PC-9 (cell line): Measurements from ENCODE around the gene SLCO4A1. TPM values are rescaled to one million over a fixed set of nuclear protein-coding genes. Genes with fewer than 3 reads are reported as not detected.

Experiments used
- BruUV-seq: library from RNA; stranded (reverse); fragments of 400-500 nt; replicated peaks from 2 replicates; lab custom pipeline; 2021; lab: Mats Ljungman, UMichigan
- CTCF ChIA-PET: fragments of 300-600 bp; sonication (Branson Sonifier 250); formaldehyde crosslinking; loops from one replicate; lab custom pipeline; 2022; ENCODE audit warnings: antibody characterized with exemption; lab: Charles Lee
- POLR2A ChIA-PET: fragments of 300-600 bp; sonication (Branson Sonifier 250); formaldehyde crosslinking; loops from one replicate; lab custom pipeline; 2022; ENCODE audit warnings: antibody characterized with exemption; ENCODE audit not compliant: unreplicated experiment; lab: Charles Lee
- DNase-seq, 2 experiments: peaks; one replicate each; pipeline versions ENCODE4 v3.0.0 to v3.0.0-alpha.2; 2015 to 2022; ENCODE audit warnings: mixed read lengths in 1 of 2
- H2AFZ ChIP-seq: fragments of 200-600 bp; sonication (generic); 2 replicates; pipeline ENCODE4 v1.8.1; 2017; ENCODE audit warnings: antibody characterized with exemption
- H3F3A ChIP-seq: fragments of 200-600 bp; sonication (generic); 2 replicates; pipeline ENCODE4 v1.8.1; 2017; ENCODE audit warnings: antibody characterized with exemption, mild to moderate bottlenecking, low read depth; ENCODE audit not compliant: insufficient read depth
- H3K27ac ChIP-seq: fragments of 200-600 bp; sonication (generic); 2 replicates; pipeline ENCODE4 v1.6.1; 2016; ENCODE audit warnings: mixed run types
- H3K27me3 ChIP-seq: fragments of 200-600 bp; sonication (generic); 2 replicates; pipeline ENCODE4 v1.6.1; 2016; ENCODE audit warnings: low read depth, mixed run types; ENCODE audit not compliant: insufficient read depth
- H3K36me3 ChIP-seq: fragments of 200-600 bp; sonication (generic); 2 replicates; pipeline ENCODE4 v1.6.1; 2016; ENCODE audit warnings: low read depth, mixed run types
- H3K4me1 ChIP-seq: fragments of 200-600 bp; sonication (generic); replicated peaks from 2 replicates; pipeline ENCODE4 v1.6.1; 2016; ENCODE audit warnings: mixed run types; ENCODE audit not compliant: insufficient read depth
- H3K4me2 ChIP-seq: fragments of 200-600 bp; sonication (generic); 2 replicates; pipeline ENCODE4 v1.6.1; 2017; ENCODE audit warnings: mixed run types
- H3K4me3 ChIP-seq: fragments of 200-600 bp; sonication (generic); 2 replicates; pipeline ENCODE4 v1.6.1; 2016; ENCODE audit warnings: mixed run types
- H3K79me2 ChIP-seq: fragments of 200-600 bp; sonication (generic); 2 replicates; pipeline ENCODE4 v1.6.1; 2017; ENCODE audit warnings: low read depth, mixed run types
- H3K9me2 ChIP-seq: fragments of 200-600 bp; sonication (generic); 2 replicates; pipeline ENCODE4 v1.8.1; 2017; ENCODE audit warnings: mild to moderate bottlenecking; ENCODE audit not compliant: insufficient read depth
- H3K9me3 ChIP-seq: fragments of 200-600 bp; sonication (generic); 2 replicates; pipeline ENCODE4 v1.8.1; 2016; ENCODE audit warnings: low read depth; ENCODE audit not compliant: insufficient read depth
- H4K20me1 ChIP-seq: fragments of 200-600 bp; sonication (generic); 2 replicates; pipeline ENCODE4 v1.8.1; 2017; ENCODE audit not compliant: insufficient read depth
- CTCF ChIP-seq: fragments of 200-600 bp; sonication (generic); conservative IDR thresholded peaks from 2 replicates; pipeline ENCODE4 v1.6.1; 2017; ENCODE audit warnings: mixed run types, antibody characterized with exemption, mild to moderate bottlenecking, moderate library complexity
- EZH2 ChIP-seq: fragments of 200-600 bp; sonication (generic); IDR thresholded peaks from 2 replicates; pipeline ENCODE4 v1.8.0; 2017; ENCODE audit warnings: antibody characterized with exemption, low read depth
- intact Hi-C: fragments of 100-400 bp; cut with micrococcal nuclease; formaldehyde crosslinking; loops from one replicate; pipeline ENCODE4 v1.10.0; 2022; ENCODE audit not compliant: unreplicated experiment
- total RNA-seq: library from RNA; stranded (reverse); gene quantifications from 2 replicates; pipeline ENCODE4 v1.2.3, GENCODE V29; 2021

The SLCO4A1 gene
- total RNA-seq, 1 experiment from 2014 or later = 19.3 TPM

GRCh38 chr20:62699741-62700140 is 57.4 kb downstream of the SLCO4A1 start:
- H3K4me2 ChIP-seq = no peak overlapping the region
- no peak overlapping the region for H3K27ac ChIP-seq
- 0 out of 2 replicates have a peak, but pooled peaks cover 7% of the 10 kb centered on the region for H3K27me3 ChIP-seq
- H3K36me3 ChIP-seq = no peaks in the 10 kb centered on the region
- ChIA-PET POLR2A (interaction anchor here (0.7 kb wide), 1 partner anchor 1048 kb away, joined by 4 read pairs; no protein-coding TSS in a partner anchor), CTCF (no interaction called here)
- intact Hi-C loops = loop anchor here (5.0 kb wide), 1 partner anchor 43 kb away; no protein-coding TSS in a partner anchor
- H3K4me1 ChIP-seq = peaks cover 23% of the 10 kb centered on the region
- no peaks in the 10 kb centered on the region for H3K79me2 ChIP-seq
- no TSS peak for BruUV-seq
- H3F3A ChIP-seq = peaks cover 12% of the 10 kb centered on the region
- no peaks in the 10 kb centered on the region for H3K9me3 ChIP-seq
- H4K20me1 ChIP-seq = no peaks in the 10 kb centered on the region
- no peak overlapping the region for H2AFZ ChIP-seq
- no peak overlapping the region for H3K4me3 ChIP-seq
- H3K9me2 ChIP-seq = no peaks in the 10 kb centered on the region
- TF ChIP-seq CTCF (no peak), EZH2 (no peak)
- no peak for DNase-seq

GRCh38 chr20:62700261-62700930 is 58.1 kb downstream of the SLCO4A1 start:
- no TSS peak for BruUV-seq
- intact Hi-C loops = loop anchor here (5.0 kb wide), 1 partner anchor 42 kb away; no protein-coding TSS in a partner anchor
- POLR2A ChIA-PET = no interaction called here
- Histone ChIP-seq H3K27me3 (0 out of 2 replicates have a peak, but pooled peaks cover 7% of the 10 kb centered on the region), H3K27ac (no peak overlapping the region), H3K4me1 (peaks cover 29% of the 10 kb centered on the region), H3F3A (peaks cover 19% of the 10 kb centered on the region), H3K79me2 (no peaks in the 10 kb centered on the region), H3K9me2 (no peaks in the 10 kb centered on the region), H4K20me1 (no peaks in the 10 kb centered on the region), H3K9me3 (no peaks in the 10 kb centered on the region), H3K4me2 (no peak overlapping the region), H3K4me3 (no peak overlapping the region), H2AFZ (no peak overlapping the region), H3K36me3 (no peaks in the 10 kb centered on the region)
- CTCF ChIA-PET = no interaction called here
- TF ChIP-seq CTCF (no peak), EZH2 (no peak)
- DNase-seq = no peak

GRCh38 chr20:62701161-62702012 is 59.1 kb downstream of the SLCO4A1 start:
- TF ChIP-seq EZH2 (no peak), CTCF (no peak)
- peaks cover 39% of the 10 kb centered on the region for H3K4me1 ChIP-seq
- CTCF ChIA-PET = no interaction called here

More at GRCh38 chr20:62701161-62702012, 59.1 kb downstream of the SLCO4A1 start:
- no peak overlapping the region for H2AFZ ChIP-seq
- no peak overlapping the region for H3K4me3 ChIP-seq
- H3K27me3 ChIP-seq = 0 out of 2 replicates have a peak, but pooled peaks cover 7% of the 10 kb centered on the region
- H3K9me3 ChIP-seq = no peaks in the 10 kb centered on the region
- DNase-seq = peak in 1 of 2 experiments; percentile 38
- intact Hi-C loops = loop anchor here (5.0 kb wide), 1 partner anchor 41 kb away; no protein-coding TSS in a partner anchor
- H3K4me2 ChIP-seq = no peak overlapping the region
- BruUV-seq = no TSS peak
- H3K9me2 ChIP-seq = no peaks in the 10 kb centered on the region
- H3F3A ChIP-seq = peaks cover 26% of the 10 kb centered on the region
- no peaks in the 10 kb centered on the region for H3K79me2 ChIP-seq
- no peak overlapping the region for H3K27ac ChIP-seq
- H4K20me1 ChIP-seq = no peaks in the 10 kb centered on the region
- H3K36me3 ChIP-seq = no peaks in the 10 kb centered on the region
- POLR2A ChIA-PET = no interaction called here
